B cell (primary cell): ENCODE measurements around the gene EFEMP1. TPM values are rescaled to one million over a fixed set of nuclear protein-coding genes. Genes with fewer than 3 reads are reported as not detected.

Source experiments
- ATAC-seq: fragments of 200-7000 bp; cut with Tn5 transposase; one replicate; pipeline ENCODE4 v1.10.0; 2021; ENCODE audit warnings: low read depth, mild to moderate bottlenecking, moderate number of reproducible peaks, moderate library complexity
- CTCF ChIA-PET: fragments of 350-600 bp; sonication (Branson Sonifier 250); formaldehyde crosslinking; loops from one replicate; lab custom pipeline; 2021; ENCODE audit warnings: antibody characterized with exemption, inconsistent platforms; lab: Charles Lee
- POLR2A ChIA-PET: fragments of 350-600 bp; sonication (Branson Sonifier 250); formaldehyde crosslinking; loops from one replicate; lab custom pipeline; 2021; ENCODE audit warnings: antibody characterized with exemption; lab: Charles Lee
- DNase-seq: peaks from one replicate; pipeline ENCODE4 v3.0.0; 2013
- H2AFZ ChIP-seq: 2 replicates; pipeline ENCODE4 v1.6.1; 2012; ENCODE audit warnings: mild to moderate bottlenecking, low read depth, low read length; ENCODE audit not compliant: insufficient read depth, poor library complexity, severe bottlenecking
- H3K27ac ChIP-seq, 2 donors: 1 replicate in 1 of 2; 2 replicates in 1 of 2; pipeline ENCODE4 v1.5.1; 2012 to 2013; ENCODE audit warnings: low read length in 2 of 2, mild to moderate bottlenecking in 2 of 2, moderate library complexity in 1 of 2
- H3K27me3 ChIP-seq, 4 experiments: fragments of 200-600 bp in 1 of 4; sonication (generic) in 1 of 4; replicated peaks in 1 of 4; 1 replicate in 2 of 4; 2 replicates in 2 of 4; pipeline versions ENCODE4 v1.6.1 to v1.7.0; 2013 to 2016; ENCODE audit warnings: low read length in 3 of 4, mild to moderate bottlenecking in 2 of 4, mixed read lengths in 1 of 4, moderate library complexity in 1 of 4; ENCODE audit not compliant: insufficient read depth in 4 of 4, control insufficient read depth in 3 of 4; ENCODE audit errors: control extremely low read depth in 1 of 4
- H3K36me3 ChIP-seq, 2 experiments: replicated peaks in 1 of 2; 1 replicate in 1 of 2; 2 replicates in 1 of 2; pipeline versions ENCODE4 v1.6.1 to v1.7.1; 2013; ENCODE audit warnings: low read length in 1 of 2; ENCODE audit not compliant: insufficient read depth in 2 of 2, control insufficient read depth in 1 of 2; ENCODE audit errors: control extremely low read depth in 1 of 2, extremely low read depth in 1 of 2
- H3K4me1 ChIP-seq, 2 donors: fragments of 200-600 bp in 1 of 2; sonication (generic) in 1 of 2; 1 replicate in 1 of 2; 2 replicates in 1 of 2; pipeline versions ENCODE4 v1.5.1 to v1.6.1; 2013 to 2017; ENCODE audit warnings: low read length in 2 of 2; ENCODE audit not compliant: control insufficient read depth in 2 of 2, insufficient read depth in 2 of 2
- H3K4me2 ChIP-seq: replicated peaks from 2 replicates; pipeline ENCODE3; 2012; ENCODE audit warnings: mild to moderate bottlenecking, low read depth, low read length; ENCODE audit not compliant: poor library complexity, severe bottlenecking
- H3K4me3 ChIP-seq, 5 experiments: fragments of 200-600 bp in 1 of 5; sonication (generic) in 1 of 5; 1 replicate in 3 of 5; 2 replicates in 2 of 5; pipeline versions ENCODE4 v1.5.1 to v1.7.0; 2011 to 2016; ENCODE audit warnings: low read length in 4 of 5, mild to moderate bottlenecking in 4 of 5, low read depth in 2 of 5, control low read depth in 1 of 5, moderate library complexity in 1 of 5; ENCODE audit not compliant: insufficient read depth in 1 of 5; ENCODE audit errors: control extremely low read depth in 1 of 5, extremely low read depth in 1 of 5
- H3K79me2 ChIP-seq: fragments of 200-600 bp; sonication (generic); one replicate; pipeline ENCODE4 v1.6.0; 2016; ENCODE audit warnings: low read length; ENCODE audit not compliant: control insufficient read depth, insufficient read depth
- H3K9ac ChIP-seq: fragments of 200-600 bp; sonication (generic); 2 replicates; pipeline ENCODE4 v1.6.1; 2017; ENCODE audit warnings: mild to moderate bottlenecking, low read length, moderate library complexity
- H3K9me3 ChIP-seq, 3 donors: one replicate each; pipeline versions ENCODE4 v1.6.1 to v1.7.1; 2013; ENCODE audit warnings: low read length in 2 of 3; ENCODE audit not compliant: control insufficient read depth in 2 of 3, insufficient read depth in 1 of 3; ENCODE audit errors: control extremely low read depth in 1 of 3
- H4K20me1 ChIP-seq: 2 replicates; pipeline ENCODE4 v1.6.0; 2012; ENCODE audit warnings: mild to moderate bottlenecking, low read length; ENCODE audit not compliant: insufficient read depth, control insufficient read depth, poor library complexity, severe bottlenecking
- H3K27ac Mint-ChIP-seq: one replicate; pipeline ENCODE4 v1.8.0; 2021; ENCODE audit warnings: mixed read lengths
- H3K27me3 Mint-ChIP-seq: one replicate; pipeline ENCODE4 v1.8.0; 2021; ENCODE audit warnings: mixed read lengths
- H3K4me1 Mint-ChIP-seq: one replicate; pipeline ENCODE4 v1.8.0; 2021; ENCODE audit warnings: mixed read lengths
- H3K4me3 Mint-ChIP-seq: one replicate; pipeline ENCODE4 v1.8.0; 2021; ENCODE audit warnings: mixed read lengths
- H3K9me3 Mint-ChIP-seq: one replicate; pipeline ENCODE4 v1.8.0; 2022; ENCODE audit warnings: mixed read lengths; ENCODE audit not compliant: insufficient read depth
- EZH2 ChIP-seq: IDR thresholded peaks from 2 replicates; pipeline ENCODE4 v1.6.1; 2012; ENCODE audit warnings: borderline replicate concordance, low read depth, mild to moderate bottlenecking, moderate library complexity, low read length; ENCODE audit not compliant: insufficient read depth, poor library complexity, severe bottlenecking
- WGBS: methylation state at CpG from one replicate; pipeline ENCODE4 v1.1.5; 2013; ENCODE audit warnings: missing lambda C conversion rate; ENCODE audit not compliant: insufficient coverage; 5-methylcytosine and 5-hydroxymethylcytosine counted together
- intact Hi-C: fragments of 100-400 bp; cut with micrococcal nuclease; formaldehyde crosslinking; loops from one replicate; pipeline ENCODE4 v1.10.0; 2022
- polyA plus RNA-seq: library from polyadenylated mRNA; depleted of rRNA; stranded (reverse); fragments of >200 nt; gene quantifications from 2 replicates; pipeline ENCODE4 v1.2.3, GENCODE V29; 2012
- total RNA-seq, 2 donors: library from RNA; stranded (reverse); fragments of 120-200 nt in 1 of 2; gene quantifications; 1 replicate in 1 of 2; 2 replicates in 1 of 2; pipeline versions ENCODE4 v1.2.3 to v1.2.4, GENCODE V29; 2013 to 2022
- TF ChIP-seq, protein P1 (sequence below): fragments of 200-600 bp; IDR thresholded peaks from one replicate; pipeline ENCODE4 v1.8.0; 2022; ENCODE audit warnings: antibody characterized with exemption, mild to moderate bottlenecking

The EFEMP1 gene
- total and polyA plus RNA-seq, 2 donors (not counting 1 experiment from before 2014, with no cell fraction given) = not detected

GRCh38 chr2:55842046-55842445, 81.5 kb downstream of the EFEMP1 start:
- H3K79me2 ChIP-seq = no peaks in the 10 kb centered on the region
- WGBS = 92% methylated on average over 1 of the region's 1 CpG

DNA sequence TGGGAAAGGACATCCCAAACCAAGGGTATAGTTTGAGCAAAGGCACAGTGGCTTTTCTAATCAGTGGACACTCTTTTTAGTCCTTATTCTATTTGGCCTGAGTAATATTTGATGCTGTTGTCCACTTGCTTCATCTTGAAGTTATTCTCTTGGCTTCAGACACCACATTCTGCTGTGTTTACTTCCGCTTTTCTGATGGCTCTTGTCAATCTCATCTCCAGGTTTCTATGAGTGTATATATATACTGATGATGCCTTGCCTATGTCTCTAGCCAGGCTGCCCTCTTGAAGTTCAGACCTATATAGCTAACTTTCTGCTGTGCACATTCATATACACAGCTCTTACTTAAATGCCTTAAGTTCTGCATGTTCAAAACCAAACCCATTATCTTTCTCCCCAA, 83.1 kb downstream of the EFEMP1 start:
- POLR2A ChIA-PET = no interaction called here
- Histone ChIP-seq H3K4me2 (no peak overlapping the region), H2AFZ (no peak overlapping the region)

More at GRCh38 chr2:55842046-55842445, 81.5 kb downstream of the EFEMP1 start:
- intact Hi-C loops = no loop called here
- no peaks in the 10 kb centered on the region for H3K27me3 ChIP-seq
- DNase-seq (no peak), ATAC-seq (no peak)
- H3K27me3 Mint-ChIP-seq = peaks cover 3% of the 10 kb centered on the region
- H3K4me3 Mint-ChIP-seq = no peak overlapping the region
- H3K9me3 ChIP-seq = peaks cover 0 to 2% (median 0%) of the 10 kb centered on the region in 3 donors
- CTCF ChIA-PET = no interaction called here
- H3K4me1 ChIP-seq = no peaks in the 10 kb centered on the region
- H3K4me2 ChIP-seq = no peak overlapping the region
- TF ChIP-seq EZH2 = no peak
- TF ChIP-seq, protein P1, sequence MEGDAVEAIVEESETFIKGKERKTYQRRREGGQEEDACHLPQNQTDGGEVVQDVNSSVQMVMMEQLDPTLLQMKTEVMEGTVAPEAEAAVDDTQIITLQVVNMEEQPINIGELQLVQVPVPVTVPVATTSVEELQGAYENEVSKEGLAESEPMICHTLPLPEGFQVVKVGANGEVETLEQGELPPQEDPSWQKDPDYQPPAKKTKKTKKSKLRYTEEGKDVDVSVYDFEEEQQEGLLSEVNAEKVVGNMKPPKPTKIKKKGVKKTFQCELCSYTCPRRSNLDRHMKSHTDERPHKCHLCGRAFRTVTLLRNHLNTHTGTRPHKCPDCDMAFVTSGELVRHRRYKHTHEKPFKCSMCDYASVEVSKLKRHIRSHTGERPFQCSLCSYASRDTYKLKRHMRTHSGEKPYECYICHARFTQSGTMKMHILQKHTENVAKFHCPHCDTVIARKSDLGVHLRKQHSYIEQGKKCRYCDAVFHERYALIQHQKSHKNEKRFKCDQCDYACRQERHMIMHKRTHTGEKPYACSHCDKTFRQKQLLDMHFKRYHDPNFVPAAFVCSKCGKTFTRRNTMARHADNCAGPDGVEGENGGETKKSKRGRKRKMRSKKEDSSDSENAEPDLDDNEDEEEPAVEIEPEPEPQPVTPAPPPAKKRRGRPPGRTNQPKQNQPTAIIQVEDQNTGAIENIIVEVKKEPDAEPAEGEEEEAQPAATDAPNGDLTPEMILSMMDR = no peak
- POLR2A ChIA-PET = no interaction called here
- no peak overlapping the region for H3K27ac ChIP-seq
- no peak overlapping the region for H2AFZ ChIP-seq
- H3K4me3 ChIP-seq = no peak overlapping the region
- H3K36me3 ChIP-seq = no peaks in the 10 kb centered on the region
- no peaks in the 10 kb centered on the region for H4K20me1 ChIP-seq
- H3K27ac Mint-ChIP-seq = no peak overlapping the region
- no peaks in the 10 kb centered on the region for H3K4me1 Mint-ChIP-seq
- H3K9ac ChIP-seq = no peak overlapping the region
- H3K9me3 Mint-ChIP-seq = no peaks in the 10 kb centered on the region

More for the DNA sequence above, 83.1 kb downstream of the EFEMP1 start:
- Histone ChIP-seq H3K9me3 (peaks cover 0 to 5% (median 0%) of the 10 kb centered on the region in 3 donors), H3K27ac (no peak overlapping the region), H3K4me3 (no peak overlapping the region), H3K9ac (no peak overlapping the region), H4K20me1 (no peaks in the 10 kb centered on the region), H3K36me3 (no peaks in the 10 kb centered on the region), H3K79me2 (no peaks in the 10 kb centered on the region), H3K4me1 (no peaks in the 10 kb centered on the region), H3K27me3 (no peaks in the 10 kb centered on the region)
- intact Hi-C loops = no loop called here
- no peak for DNase-seq
- CTCF ChIA-PET = no interaction called here
- no peak for TF ChIP-seq EZH2
- TF ChIP-seq, protein P1 = no peak
- Mint-ChIP-seq H3K27me3 (peaks cover 3% of the 10 kb centered on the region), H3K9me3 (no peaks in the 10 kb centered on the region), H3K4me1 (no peaks in the 10 kb centered on the region), H3K4me3 (no peak overlapping the region), H3K27ac (no peak overlapping the region)
- ATAC-seq = no peak
- no CpG with 5 or more reads among the region's 1 CpG for WGBS
